Fibroblast of skin of abdomen (primary cell): ENCODE data around the gene CCKAR.
A peak's percentile ranks its signal among the peaks of the same experiment; 100 is the strongest.

Source experiments
- DNase-seq: peaks from one replicate; pipeline ENCODE4 v3.0.0-alpha.2; 2013

The CCKAR gene

DNA sequence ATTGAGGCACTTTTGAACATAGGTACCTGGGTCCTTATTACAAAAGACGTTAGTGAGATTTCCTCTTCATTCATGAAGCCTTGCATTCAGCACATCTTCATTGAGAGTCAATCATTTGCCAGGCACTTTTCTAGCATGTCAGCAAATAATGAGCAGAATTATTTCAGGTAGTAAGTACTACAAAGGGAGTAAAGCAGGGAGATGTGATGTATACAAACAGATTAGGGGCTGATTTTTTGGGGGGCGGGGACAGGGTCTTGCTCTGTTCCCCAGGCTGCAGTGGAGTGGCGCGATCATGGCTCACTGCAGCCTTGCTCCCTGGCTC, 638 bp upstream of the CCKAR start:
- no peak for DNase-seq

DNA sequence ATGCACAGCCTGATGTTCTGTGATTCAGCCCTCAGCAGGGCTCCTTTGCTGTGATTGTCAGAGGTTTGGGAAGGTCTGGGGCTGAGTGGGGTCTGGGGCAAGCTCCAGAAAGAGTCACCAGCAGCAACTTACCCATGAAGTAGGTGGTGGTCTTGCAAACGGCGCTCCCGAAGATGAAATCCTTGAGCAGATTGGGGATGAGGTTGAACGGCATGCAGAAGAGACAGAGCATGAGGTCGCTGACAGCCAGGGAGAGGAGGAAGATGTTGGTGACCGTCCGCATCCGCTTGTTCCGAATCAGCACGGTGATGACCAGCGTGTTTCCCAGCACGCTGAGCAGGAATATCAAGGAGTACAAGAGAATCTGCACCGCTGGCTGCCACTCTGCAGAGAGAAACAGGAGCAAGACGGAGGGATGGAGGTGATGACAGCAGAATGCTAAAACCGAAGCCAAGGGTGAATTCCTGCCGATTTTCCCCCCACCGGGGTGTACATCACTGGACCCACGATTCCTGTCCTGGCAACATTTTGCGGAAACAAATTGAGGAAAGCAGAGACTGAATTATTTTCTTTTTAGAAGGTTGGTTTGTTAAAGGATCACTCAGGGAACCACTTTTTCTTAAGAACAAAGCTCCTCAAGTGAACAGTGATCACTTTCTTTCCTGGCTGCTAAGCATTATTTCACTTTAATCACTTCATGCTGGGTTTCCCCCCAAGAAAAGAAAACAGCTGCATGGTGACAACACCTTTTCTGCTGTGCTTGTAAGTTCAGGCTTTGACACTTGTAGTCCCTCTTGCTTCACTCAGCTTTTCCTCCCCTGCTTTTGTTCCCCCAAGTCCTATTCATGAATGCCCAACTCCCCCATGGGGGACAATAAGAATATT, 941 bp downstream of the CCKAR start:
- no peak for DNase-seq

- no peak for DNase-seq
Measured at GRCh38 chr4:26485684-26486083, 4.6 kb downstream of the CCKAR start.

DNA sequence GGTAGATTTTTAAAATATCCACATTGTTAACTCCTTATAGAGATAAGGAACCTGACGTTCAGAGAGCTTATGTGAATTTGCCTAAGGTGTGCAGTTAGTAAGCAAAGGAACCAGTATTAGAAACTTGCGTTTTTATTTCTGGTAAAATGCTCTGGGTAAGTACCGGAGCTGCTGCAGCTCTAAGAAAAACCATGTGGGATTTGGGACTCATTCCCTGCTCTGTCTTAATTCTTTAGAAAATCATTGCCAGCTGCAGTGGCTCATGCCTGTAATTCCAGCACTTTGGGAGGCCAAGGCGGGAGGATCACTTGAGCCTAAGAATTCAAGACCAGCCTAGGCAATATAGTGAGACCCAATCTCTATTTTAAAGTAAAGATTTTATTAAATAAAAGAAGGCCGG, 5.8 kb downstream of the CCKAR start:
- DNase-seq: peak; percentile 43

- peak; percentile 77 for DNase-seq
Measured at GRCh38 chr4:26484032-26484515, 6.2 kb downstream of the CCKAR start.

- peak; percentile 24 for DNase-seq
Measured at GRCh38 chr4:26482508-26483462, 7.5 kb downstream of the CCKAR start.

GRCh38 chr4:26478330-26478729, 12.0 kb downstream of the CCKAR start:
- DNase-seq: no peak

DNA sequence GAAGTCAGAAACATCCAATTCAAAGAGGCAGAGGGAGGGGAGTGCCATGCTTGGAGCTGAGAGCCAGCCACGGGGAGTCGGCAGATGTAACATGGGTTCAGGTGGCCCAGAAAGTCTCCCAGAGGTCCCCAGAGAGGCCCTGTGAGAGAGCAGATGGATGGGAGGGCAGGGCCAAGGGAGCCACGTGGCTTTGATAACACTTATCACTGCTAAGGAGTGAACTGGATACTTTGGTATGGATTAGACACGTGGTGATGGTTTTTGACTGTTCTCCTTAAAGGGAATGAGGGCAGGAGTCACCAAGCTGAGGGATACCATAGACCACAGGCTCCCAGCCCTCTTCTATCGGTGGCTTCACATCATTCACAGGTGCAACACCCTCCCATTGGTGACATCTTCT, 13.7 kb downstream of the CCKAR start:
- DNase-seq: no peak

GRCh38 chr4:26475716-26476115, 14.6 kb downstream of the CCKAR start:
- DNase-seq: no peak

GRCh38 chr4:26474551-26474950, 15.7 kb downstream of the CCKAR start:
- DNase-seq: no peak

- no peak for DNase-seq
Measured at GRCh38 chr4:26473893-26474292, 16.4 kb downstream of the CCKAR start.

DNA sequence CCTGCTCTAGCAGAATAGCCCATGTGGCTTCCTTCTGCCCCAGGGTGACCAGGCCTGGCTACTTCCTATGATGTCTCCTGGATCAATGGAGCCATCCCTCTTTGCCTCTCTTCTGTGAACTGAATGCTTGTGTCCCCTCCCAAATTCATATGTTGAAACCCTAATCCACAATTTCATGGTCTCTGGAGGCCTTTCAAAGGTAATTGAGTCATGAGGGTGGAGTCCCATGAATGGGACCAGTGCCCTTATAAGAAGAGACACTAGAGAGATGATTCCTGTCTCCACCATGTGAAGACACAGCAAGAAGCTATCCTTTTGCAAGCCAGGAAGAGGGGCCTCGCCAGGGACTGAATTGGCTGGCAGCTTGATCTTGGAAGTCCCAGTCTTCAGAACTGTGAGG, 18.4 kb downstream of the CCKAR start:
- DNase-seq: no peak

DNA sequence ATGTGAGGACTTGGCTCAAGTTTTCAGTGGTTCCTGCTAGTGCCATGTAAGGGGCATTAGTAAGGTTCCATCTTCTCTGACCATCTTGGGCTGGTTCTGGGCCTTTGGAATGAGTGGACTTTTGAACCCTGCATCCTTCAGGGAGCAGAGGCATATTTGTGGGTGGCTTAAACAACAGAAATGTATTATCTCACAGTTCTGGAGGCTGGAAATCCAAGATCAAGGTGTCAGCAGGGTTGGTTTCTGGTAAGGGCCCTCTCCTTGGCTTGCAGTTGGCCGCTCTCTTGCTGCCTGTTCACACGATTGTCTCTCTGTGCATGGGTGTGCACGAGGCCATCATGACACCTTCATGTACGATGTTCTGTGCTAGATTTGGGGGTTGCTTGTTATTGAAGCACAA, 21.3 kb downstream of the CCKAR start:
- no peak for DNase-seq

DNA sequence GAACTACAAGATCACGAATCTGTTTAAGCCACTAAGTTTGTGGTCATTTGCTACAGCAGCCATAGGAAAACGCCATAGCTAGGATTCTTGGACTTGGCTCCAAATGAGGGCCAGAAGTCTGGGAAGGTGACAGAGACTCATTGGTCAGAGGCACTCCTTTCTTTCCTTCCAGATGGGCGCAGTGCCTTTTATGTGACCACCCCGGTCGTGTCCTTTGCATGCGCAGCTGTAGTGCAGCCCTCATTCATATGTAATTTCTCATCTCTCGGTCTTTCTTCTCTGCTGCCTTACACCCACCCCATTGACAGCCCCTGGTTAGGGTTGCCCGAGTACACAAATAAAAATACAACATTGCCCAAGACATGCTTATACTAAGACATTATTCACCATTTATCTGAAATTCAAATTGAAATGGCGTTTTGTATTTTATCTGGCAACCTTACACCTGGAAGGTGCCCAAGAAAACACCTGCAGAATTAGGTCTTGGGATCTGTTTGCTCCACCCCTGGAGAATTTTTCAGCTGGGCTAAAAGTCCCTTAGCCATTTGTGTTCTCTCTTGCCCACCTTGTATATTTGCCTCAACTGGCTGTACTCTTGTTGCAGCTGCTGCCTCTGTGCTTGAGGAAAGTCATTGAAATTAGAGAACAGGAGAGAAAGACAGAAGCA, 21.9 kb downstream of the CCKAR start:
- DNase-seq: no peak

GRCh38 chr4:26467724-26468123, 22.6 kb downstream of the CCKAR start:
- DNase-seq: no peak

- DNase-seq: no peak
Measured at GRCh38 chr4:26466578-26467270, 23.6 kb downstream of the CCKAR start.

DNA sequence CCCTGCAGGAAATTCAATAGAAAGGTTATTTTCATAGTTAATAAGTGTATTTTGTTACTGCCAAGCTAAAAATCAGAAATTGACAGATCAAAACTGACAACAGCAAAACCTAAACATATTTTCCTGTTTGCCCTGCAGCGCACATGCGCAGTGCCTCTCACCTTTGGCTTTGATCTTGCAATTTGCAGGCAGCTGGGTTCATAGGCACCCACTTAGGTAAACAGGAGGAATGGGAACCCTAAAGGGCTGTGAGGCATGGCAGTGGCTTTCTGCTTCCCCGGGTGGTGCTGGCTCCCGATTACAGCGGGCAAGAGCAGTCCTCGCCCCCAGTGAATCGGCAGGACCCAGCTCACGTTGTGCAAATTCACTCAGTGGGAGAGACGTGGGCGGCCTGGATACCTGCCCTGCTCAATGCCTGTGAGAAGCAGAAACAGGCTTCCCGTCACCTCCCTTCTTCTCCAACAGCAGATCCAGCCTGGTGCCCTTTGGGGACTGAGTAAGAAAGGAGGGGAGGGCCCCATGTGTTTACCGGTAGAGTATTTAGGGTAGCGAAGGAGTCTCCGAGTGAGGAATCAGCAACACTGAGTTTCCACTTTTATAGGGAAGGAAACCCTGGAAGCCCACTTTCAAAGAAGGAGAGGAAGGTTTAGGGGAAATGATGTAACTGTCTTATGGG, 25.7 kb downstream of the CCKAR start:
- no peak for DNase-seq

GRCh38 chr4:26463386-26463785, 26.9 kb downstream of the CCKAR start:
- no peak for DNase-seq

DNA sequence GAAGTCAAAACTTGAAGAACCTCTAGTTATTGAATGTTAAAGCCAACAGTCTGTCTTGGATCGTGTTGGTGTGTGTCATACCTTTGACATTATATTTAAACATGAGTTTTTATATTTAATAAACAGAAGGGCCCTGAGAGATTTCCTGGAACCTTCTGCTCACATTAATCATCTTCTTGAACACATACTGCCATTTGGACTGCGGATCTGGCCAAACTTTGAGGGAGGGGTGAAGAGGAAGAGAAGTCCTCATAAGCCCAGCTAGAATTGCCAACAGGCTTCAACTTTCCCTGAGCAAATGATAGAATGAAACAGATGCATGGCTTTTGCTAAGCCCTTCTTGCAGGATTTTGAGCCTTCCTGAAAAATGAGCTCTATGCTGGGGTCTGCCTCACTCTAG, 27.4 kb downstream of the CCKAR start:
- DNase-seq: peak; percentile 6

- peak; percentile 61 for DNase-seq
Measured at GRCh38 chr4:26459756-26460530, 30.3 kb downstream of the CCKAR start.
